ENCODE measurements around the gene LYSMD1. TPM values are rescaled to one million over a fixed set of nuclear protein-coding genes. Genes with fewer than 3 reads are reported as not detected.

The LYSMD1 gene
- total and polyA plus RNA-seq, 2 of the 4 experiments (the other 2 are of a cell fraction): 5.9 to 10.4 TPM

- Histone ChIP-seq H3K79me1 (ENCODE audit: low read depth in 1 of 2, low read length in 2 of 2) (peaks cover 29 to 32% of the 10 kb centered on the region in 2 experiments), H2AK9ac (replicated peaks; ENCODE audit: low read depth, low read length, poor library complexity) (no peak overlapping the region), H3K9me3 (ENCODE audit: control insufficient read depth, insufficient read depth, low read length) (no peaks in the 10 kb centered on the region), H2BK15ac (ENCODE audit: low read depth, low read length) (no peak overlapping the region), H3K18ac (ENCODE audit: low read depth, low read length) (no peak overlapping the region), H2BK120ac (ENCODE audit: low read depth, low read length) (no peak overlapping the region), H4K8ac (ENCODE audit: low read depth in 2 of 2, low read length in 2 of 2) (no peak overlapping the region), H3K4me1 (ENCODE audit: control insufficient read depth, insufficient read depth, low read length) (no peaks in the 10 kb centered on the region; the same call in 1 of the 2 replicates), H3K14ac (replicated peaks; ENCODE audit: low read depth, low read length) (no peak overlapping the region), H3K9ac (ENCODE audit: low read depth, low read length) (no peak overlapping the region), H3K23ac (ENCODE audit: low read depth, low read length) (no peak overlapping the region), H2AFZ (replicated peaks; ENCODE audit: low read length, poor library complexity) (no peak overlapping the region), H3K36me3 (ENCODE audit: control insufficient read depth, insufficient read depth, low read length) (peaks cover 35% of the 10 kb centered on the region), H2BK5ac (ENCODE audit: low read depth, low read length, poor library complexity, severe bottlenecking) (no peak overlapping the region), H3K4ac (ENCODE audit: low read depth, low read length) (no peak overlapping the region), H4K91ac (ENCODE audit: insufficient read depth, low read depth, low read length) (no peak overlapping the region), H3K27me3 (ENCODE audit: control insufficient read depth, insufficient read depth, low read length) (no peaks in the 10 kb centered on the region), H3K9me1 (ENCODE audit: insufficient read depth, low read length) (peaks cover 12% of the 10 kb centered on the region; the same call in 1 of the 2 replicates), H4K20me1 (ENCODE audit: insufficient read depth, low read length) (no peaks in the 10 kb centered on the region), H4K5ac (ENCODE audit: low read depth, low read length) (no peak overlapping the region), H3K4me2 (ENCODE audit: low read depth, low read length) (no peak overlapping the region), H3K27ac (ENCODE audit: insufficient read depth, low read length) (no peak overlapping the region), H3K56ac (ENCODE audit: extremely low read depth, insufficient read depth, low read length) (no peak overlapping the region), H3K4me3 (ENCODE audit: insufficient read depth, low read depth, low read length) (no peak overlapping the region), H2BK20ac (ENCODE audit: low read depth, low read length) (no peak overlapping the region), H2AK5ac (ENCODE audit: low read depth, low read length) (no peak overlapping the region)
- no peak for TF ChIP-seq MAFK (IDR thresholded peaks at IDR 0.05; ENCODE audit: low read depth, low read length)
- TF ChIP-seq MXI1 (IDR thresholded peaks at IDR 0.05; ENCODE audit: borderline replicate concordance, low read depth, low read length): no peak
- TF ChIP-seq CTCF (conservative IDR thresholded peaks at IDR 0.05; ENCODE audit: low read depth, low read length): no peak
- no peak for TF ChIP-seq CHD1 (IDR thresholded peaks at IDR 0.05; ENCODE audit: low read depth, low read length)
- TF ChIP-seq RAD21 (IDR thresholded peaks at IDR 0.05; ENCODE audit: low read length): no peak
- TF ChIP-seq MAZ (IDR thresholded peaks at IDR 0.05; ENCODE audit: borderline replicate concordance, low read depth, low read length): no peak
- no peak for TF ChIP-seq ELK1 (IDR thresholded peaks at IDR 0.05; ENCODE audit: borderline replicate concordance, low read depth, low read length)
- no peak for TF ChIP-seq FOS (IDR thresholded peaks at IDR 0.05; ENCODE audit: low read depth, low read length)
- TF ChIP-seq SMC3 (IDR thresholded peaks at IDR 0.05; ENCODE audit: low read depth, low read length): no peak
- TF ChIP-seq NFE2L2 (IDR thresholded peaks at IDR 0.05; ENCODE audit: low read depth, low read length): no peak
- TF ChIP-seq RFX5 (IDR thresholded peaks at IDR 0.05; ENCODE audit: low read depth, low read length): no peak
- ChIA-PET CTCF (no interaction called here), POLR2A (ENCODE audit: unreplicated experiment) (no interaction called here)
- WGBS, 2 experiments (ENCODE audit: extremely low coverage in 2 of 2, insufficient read length in 1 of 2): 89% methylated on average over 3 of the region's 10 CpGs; no CpG with 5 or more reads in 1 of the 2 experiments
- dilution Hi-C loops (cut with HindIII; ENCODE audit: low sequenced_read_pairs, unreplicated experiment): no loop called here
- BruUV-seq (replicated peaks): no TSS peak
- ATAC-seq (ENCODE audit: low read depth): no peak
- in situ Hi-C loops (cut with MboI; ENCODE audit: low sequenced_read_pairs): no loop called here
- intact Hi-C loops (cut with micrococcal nuclease): no loop called here
- no peak for DNase-seq
Measured at GRCh38 chr1:151184211-151184610, 18.5 kb upstream of the LYSMD1 start.

All from IMR-90 (cell line).